Lung microvascular endothelial cell (primary cell): ENCODE data around the gene AMBP. TPM values are rescaled to one million over a fixed set of nuclear protein-coding genes. Genes with fewer than 3 reads are reported as not detected.

ENCODE experiments used
- DNase-seq, 2 donors: peaks; one replicate each; pipeline versions ENCODE4 v3.0.0 to v3.0.0-alpha.2; 2010; ENCODE audit warnings: low read depth in 2 of 2
- total RNA-seq: library from RNA; depleted of rRNA; stranded (reverse); fragments of >200 nt; gene quantifications from 2 replicates; pipeline ENCODE4 v1.2.1, GENCODE V29; 2014

AMBP gene
- not detected in 2 replicates for total RNA-seq

- DNase-seq, result peak in 1 of 2 donors; percentile 16
Observed at GRCh38 chr9:114078021-114078780, at the start of gene AMBP. TSS of gene AMBP (minus strand) at chr9:114078300. CDS start at chr9:114078209, 91 bp downstream.

- DNase-seq, result no peak
Observed at GRCh38 chr9:114126247-114127060, 48.4 kb upstream of the AMBP start.

GRCh38 chr9:114125476-114126013 lies 47.4 kb upstream of the AMBP start:
- no peak for DNase-seq

- no peak for DNase-seq
Observed at GRCh38 chr9:114124666-114125475, 46.8 kb upstream of the AMBP start.

- DNase-seq, result no peak
Observed at GRCh38 chr9:114124138-114124537, 46.0 kb upstream of the AMBP start.

GRCh38 chr9:114123031-114123977 lies 45.2 kb upstream of the AMBP start:
- DNase-seq, result no peak

GRCh38 chr9:114122136-114123027 lies 44.3 kb upstream of the AMBP start:
- DNase-seq, result no peak

GRCh38 chr9:114121227-114122135 lies 43.4 kb upstream of the AMBP start:
- DNase-seq, result no peak

GRCh38 chr9:114120192-114121014 lies 42.3 kb upstream of the AMBP start:
- DNase-seq, result no peak

- DNase-seq, result no peak
Observed at GRCh38 chr9:114119242-114120191, 41.4 kb upstream of the AMBP start.

- no peak for DNase-seq
Observed at GRCh38 chr9:114117996-114118830, 40.1 kb upstream of the AMBP start.

- DNase-seq, result no peak
Observed at GRCh38 chr9:114117614-114117995, 39.5 kb upstream of the AMBP start.

GRCh38 chr9:114116126-114116747 lies 38.1 kb upstream of the AMBP start:
- no peak for DNase-seq

- no peak for DNase-seq
Observed at GRCh38 chr9:114115654-114116125, 37.6 kb upstream of the AMBP start.

- peak in 1 of 2 donors; percentile 24 for DNase-seq
Observed at GRCh38 chr9:114114364-114114763, 36.3 kb upstream of the AMBP start.
